Panc1 (cell line): ENCODE data around the gene CXorf38. TPM values are rescaled to one million over a fixed set of nuclear protein-coding genes. Genes with fewer than 3 reads are reported as not detected.

Source experiments
- ATAC-seq: fragments of 200-7000 bp; cut with Tn5 transposase; 2 replicates; pipeline ENCODE4 v1.9.1; 2020; ENCODE audit warnings: mild to moderate bottlenecking, moderate library complexity
- BruUV-seq: library from RNA; stranded (reverse); fragments of 400-500 nt; replicated peaks from 2 replicates; lab custom pipeline; 2021; lab: Mats Ljungman, UMichigan
- CTCF ChIA-PET: fragments of 300-600 bp; sonication (Branson Sonifier 250); formaldehyde crosslinking; loops from one replicate; lab custom pipeline; 2022; ENCODE audit warnings: antibody characterized with exemption; lab: Charles Lee
- POLR2A ChIA-PET: fragments of 300-600 bp; sonication (Branson Sonifier 250); formaldehyde crosslinking; loops from one replicate; lab custom pipeline; 2022; ENCODE audit warnings: antibody characterized with exemption; lab: Charles Lee
- DNase-seq: peaks from one replicate; pipeline ENCODE4 v3.0.0-alpha.2; 2010; ENCODE audit warnings: low read depth, low spot score
- H3K27ac ChIP-seq: 2 replicates; pipeline ENCODE4 v1.5.1; 2011; ENCODE audit warnings: mild to moderate bottlenecking, low read length, inconsistent platforms
- H3K27me3 ChIP-seq: fragments of 200-500 bp; sonication (Bioruptor generic); 2 replicates; pipeline ENCODE4 v1.6.0; 2014; ENCODE audit warnings: low read length, inconsistent platforms; ENCODE audit not compliant: control insufficient read depth, insufficient read depth
- H3K36me3 ChIP-seq: fragments of 200-500 bp; sonication (Bioruptor generic); 2 replicates; pipeline ENCODE4 v1.5.1; 2014; ENCODE audit warnings: inconsistent platforms, mild to moderate bottlenecking, low read length, moderate library complexity; ENCODE audit not compliant: control insufficient read depth, insufficient read depth
- H3K4me1 ChIP-seq: 2 replicates; pipeline ENCODE4 v1.5.1; 2011; ENCODE audit warnings: inconsistent platforms, mild to moderate bottlenecking, low read length, moderate library complexity; ENCODE audit not compliant: control insufficient read depth, insufficient read depth
- H3K4me3 ChIP-seq, 2 experiments: 2 replicates each; pipeline ENCODE4 v1.5.1; 2011 to 2012; ENCODE audit warnings: low read depth in 2 of 2, low read length in 2 of 2, mild to moderate bottlenecking in 2 of 2, inconsistent platforms in 1 of 2, moderate library complexity in 1 of 2
- H3K9me3 ChIP-seq: fragments of 200-500 bp; sonication (Bioruptor generic); 2 replicates; pipeline ENCODE4 v1.5.1; 2014; ENCODE audit warnings: low read depth, mild to moderate bottlenecking, inconsistent platforms, low read length, moderate library complexity; ENCODE audit not compliant: control insufficient read depth, insufficient read depth
- POLR2AphosphoS5 ChIP-seq: IDR thresholded peaks from 2 replicates; pipeline ENCODE4 v1.6.1; 2012; ENCODE audit warnings: mild to moderate bottlenecking, low read depth, low read length, moderate library complexity
- REST ChIP-seq, 2 experiments: IDR thresholded peaks; 2 replicates each; pipeline ENCODE4 v1.6.1; 2011 to 2012; ENCODE audit warnings: low read depth in 2 of 2, control low read depth in 1 of 2, low read length in 1 of 2, mild to moderate bottlenecking in 1 of 2, moderate library complexity in 1 of 2; ENCODE audit not compliant: insufficient read depth in 1 of 2
- SIN3A ChIP-seq: IDR thresholded peaks from 2 replicates; pipeline ENCODE4 v1.6.1; 2012; ENCODE audit warnings: low read depth, mild to moderate bottlenecking, low read length, moderate library complexity, borderline replicate concordance; ENCODE audit not compliant: insufficient read depth
- TCF7L2 ChIP-seq: IDR thresholded peaks from 2 replicates; pipeline ENCODE4 v1.6.1; 2011; ENCODE audit warnings: mild to moderate bottlenecking, low read depth, low read length, inconsistent platforms
- in situ Hi-C: cut with HindIII; loops from 2 replicates; pipeline ENCODE4 v1.10.0; 2016; ENCODE audit warnings: low sequenced_read_pairs, low pct_unique_long_range_greater_than_20kb
- intact Hi-C: fragments of 100-400 bp; cut with micrococcal nuclease; formaldehyde crosslinking; loops from one replicate; pipeline ENCODE4 v1.10.0; 2022; ENCODE audit not compliant: unreplicated experiment
- total RNA-seq: library from RNA; stranded (reverse); gene quantifications from one replicate; pipeline ENCODE4 v1.2.1, GENCODE V29; 2021; ENCODE audit not compliant: unreplicated experiment
- TF ChIP-seq, protein P1 (sequence below): fragments of 450-650 bp; IDR thresholded peaks from 2 replicates; pipeline ENCODE4 v1.5.1; 2017; ENCODE audit warnings: mild to moderate bottlenecking

The CXorf38 gene
- total RNA-seq, 1 experiment from 2014 or later, result 7.8 TPM

- no peak for TF ChIP-seq POLR2AphosphoS5
- TF ChIP-seq REST (IDR thresholded peaks at IDR 0.05; ENCODE audit: insufficient read depth in 1 of 2, low read depth in 2 of 2, low read length in 1 of 2), result no peak
- no peak for TF ChIP-seq SIN3A
- TF ChIP-seq TCF7L2, result no peak
- TF ChIP-seq, protein P1, sequence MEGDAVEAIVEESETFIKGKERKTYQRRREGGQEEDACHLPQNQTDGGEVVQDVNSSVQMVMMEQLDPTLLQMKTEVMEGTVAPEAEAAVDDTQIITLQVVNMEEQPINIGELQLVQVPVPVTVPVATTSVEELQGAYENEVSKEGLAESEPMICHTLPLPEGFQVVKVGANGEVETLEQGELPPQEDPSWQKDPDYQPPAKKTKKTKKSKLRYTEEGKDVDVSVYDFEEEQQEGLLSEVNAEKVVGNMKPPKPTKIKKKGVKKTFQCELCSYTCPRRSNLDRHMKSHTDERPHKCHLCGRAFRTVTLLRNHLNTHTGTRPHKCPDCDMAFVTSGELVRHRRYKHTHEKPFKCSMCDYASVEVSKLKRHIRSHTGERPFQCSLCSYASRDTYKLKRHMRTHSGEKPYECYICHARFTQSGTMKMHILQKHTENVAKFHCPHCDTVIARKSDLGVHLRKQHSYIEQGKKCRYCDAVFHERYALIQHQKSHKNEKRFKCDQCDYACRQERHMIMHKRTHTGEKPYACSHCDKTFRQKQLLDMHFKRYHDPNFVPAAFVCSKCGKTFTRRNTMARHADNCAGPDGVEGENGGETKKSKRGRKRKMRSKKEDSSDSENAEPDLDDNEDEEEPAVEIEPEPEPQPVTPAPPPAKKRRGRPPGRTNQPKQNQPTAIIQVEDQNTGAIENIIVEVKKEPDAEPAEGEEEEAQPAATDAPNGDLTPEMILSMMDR, result no peak
- in situ Hi-C loops, result no loop called here
- Histone ChIP-seq H3K9me3 (no peaks in the 10 kb centered on the region), H3K27me3 (no peaks in the 10 kb centered on the region), H3K4me3 (no peak overlapping the region), H3K36me3 (no peaks in the 10 kb centered on the region; the same call in 1 of the 2 replicates), H3K4me1 (no peaks in the 10 kb centered on the region), H3K27ac (no peak overlapping the region)
- CTCF ChIA-PET, result interaction anchor here (0.5 kb wide), 1 partner anchor 107 kb away, joined by 7 read pairs; no protein-coding TSS in a partner anchor
- intact Hi-C loops, result loop anchor here (5.0 to 10.0 kb wide), 2 partner anchors 145 to 442 kb away; no protein-coding TSS in a partner anchor
- POLR2A ChIA-PET, result no interaction called here
- BruUV-seq, result no TSS peak
- ATAC-seq, result no peak
- no peak for DNase-seq
These were observed 5.3 kb upstream of the CXorf38 start for GRCh38 chrX:40652664-40653063.

GRCh38 chrX:40651620-40652223 lies 4.4 kb upstream of the CXorf38 start:
- no TSS peak for BruUV-seq
- no peaks in the 10 kb centered on the region for H3K27me3 ChIP-seq
- TF ChIP-seq, protein P1, result peak; percentile 65; the same call in 1 of the 2 replicates
- TF ChIP-seq SIN3A, result no peak
- TF ChIP-seq TCF7L2, result no peak
- no peak for TF ChIP-seq POLR2AphosphoS5
- TF ChIP-seq REST (IDR thresholded peaks at IDR 0.05; ENCODE audit: insufficient read depth in 1 of 2, low read depth in 2 of 2, low read length in 1 of 2), result no peak
- no peaks in the 10 kb centered on the region; the same call in 1 of the 2 replicates for H3K36me3 ChIP-seq
- no peaks in the 10 kb centered on the region for H3K9me3 ChIP-seq
- H3K4me1 ChIP-seq, result no peaks in the 10 kb centered on the region
- no peak overlapping the region for H3K4me3 ChIP-seq
- no peak for ATAC-seq
- in situ Hi-C loops (no loop called here), intact Hi-C loops (loop anchor here (5.0 to 10.0 kb wide), 2 partner anchors 146 to 443 kb away; no protein-coding TSS in a partner anchor)
- ChIA-PET CTCF (interaction anchor here (0.7 kb wide), 1 partner anchor 108 kb away, joined by 3 read pairs; no protein-coding TSS in a partner anchor), POLR2A (no interaction called here)
- no peak overlapping the region for H3K27ac ChIP-seq
- no peak for DNase-seq
